HepG2 (cell line): ENCODE results near the gene SELENOH. TPM values are rescaled to one million over a fixed set of nuclear protein-coding genes. Genes with fewer than 3 reads are reported as not detected.

ENCODE experiments used
- AGO1 ChIP-seq: fragments of 200-400 bp; formaldehyde crosslinking; IDR thresholded peaks from 2 replicates; pipeline ENCODE4 v1.6.1; 2017; ENCODE audit warnings: mild to moderate bottlenecking, low read depth, low read length, moderate library complexity; ENCODE audit not compliant: poor library complexity, severe bottlenecking
- ARNTL ChIP-seq: sonication (generic); formaldehyde crosslinking; IDR thresholded peaks from 2 replicates; pipeline ENCODE4 v1.4.0; 2020; ENCODE audit warnings: mild to moderate bottlenecking, missing genetic modification reagents
- CAMTA2 ChIP-seq: sonication (generic); formaldehyde crosslinking; IDR thresholded peaks from 2 replicates; pipeline ENCODE4 v1.4.0; 2020; ENCODE audit warnings: mild to moderate bottlenecking, missing genetic modification reagents, borderline replicate concordance
- CREB1 ChIP-seq, 2 experiments: fragments of 450-650 bp in 1 of 2; IDR thresholded peaks; 2 replicates each; pipeline ENCODE4 v1.6.1; 2016 to 2017; ENCODE audit warnings: control low read depth in 1 of 2, mild to moderate bottlenecking in 1 of 2, missing compliant biosample characterization in 1 of 2, missing genetic modification characterization in 1 of 2
- DMAP1 ChIP-seq: IDR thresholded peaks from 2 replicates; pipeline ENCODE4 v1.6.1; 2016
- ETV5 ChIP-seq: IDR thresholded peaks from 2 replicates; pipeline ENCODE4 v1.6.1; 2018; ENCODE audit warnings: missing biosample characterization, missing genetic modification reagents, inconsistent platforms, borderline replicate concordance
- LCORL ChIP-seq, 2 experiments: fragments of 450-650 bp in 1 of 2; sonication (generic) in 1 of 2; formaldehyde crosslinking in 1 of 2; IDR thresholded peaks; 2 replicates each; pipeline versions ENCODE4 v1.5.0 to v1.6.1; 2017 to 2020; ENCODE audit warnings: antibody characterized with exemption in 1 of 2, missing genetic modification reagents in 1 of 2
- RARA ChIP-seq: IDR thresholded peaks from 2 replicates; pipeline ENCODE4 v1.6.1; 2016; ENCODE audit warnings: missing genetic modification reagents, missing compliant biosample characterization
- RORA ChIP-seq: sonication (generic); formaldehyde crosslinking; IDR thresholded peaks from 2 replicates; pipeline ENCODE4 v1.5.0; 2020; ENCODE audit warnings: mild to moderate bottlenecking, missing genetic modification reagents, moderate library complexity
- SIX4 ChIP-seq: sonication (generic); formaldehyde crosslinking; IDR thresholded peaks from 2 replicates; pipeline ENCODE4 v1.4.0; 2020; ENCODE audit warnings: missing genetic modification reagents
- SSRP1 ChIP-seq: IDR thresholded peaks from 2 replicates; pipeline ENCODE4 v1.6.1; 2016; ENCODE audit warnings: control low read depth
- TCF12 ChIP-seq, 2 experiments: fragments of 450-650 bp in 1 of 2; sonication (generic) in 1 of 2; formaldehyde crosslinking in 1 of 2; IDR thresholded peaks; 2 replicates each; pipeline versions ENCODE4 v1.6.1 to v1.8.0; 2017 to 2022; ENCODE audit warnings: antibody characterized with exemption in 1 of 2, mild to moderate bottlenecking in 1 of 2, missing genetic modification reagents in 1 of 2, moderate library complexity in 1 of 2
- TEAD3 ChIP-seq: optimal IDR thresholded peaks from 2 replicates; pipeline ENCODE3; 2016; ENCODE audit warnings: borderline replicate concordance
- ZNF263 ChIP-seq: sonication (generic); formaldehyde crosslinking; IDR thresholded peaks from 2 replicates; pipeline ENCODE4 v1.4.0; 2020; ENCODE audit warnings: missing genetic modification reagents
- ZNF460 ChIP-seq: sonication (generic); formaldehyde crosslinking; IDR thresholded peaks from 2 replicates; pipeline ENCODE4 v1.5.1; 2020; ENCODE audit warnings: missing genetic modification reagents, mild to moderate bottlenecking, borderline replicate concordance
- ZNF768 ChIP-seq: sonication (generic); formaldehyde crosslinking; IDR thresholded peaks from 2 replicates; pipeline ENCODE4 v1.4.0; 2020; ENCODE audit warnings: missing genetic modification reagents
- polyA plus RNA-seq, 8 experiments: library from polyadenylated mRNA; depleted of rRNA in 3 of 8; stranded (reverse) in 7 of 8; unstranded in 1 of 8; fragments of >200 nt; fragmentation: Illumina TruSeq in 4 of 8; extraction: Trizol in 4 of 8; gene quantifications; 2 replicates each; pipeline versions ENCODE4 v1.2.1 to v1.2.3, GENCODE V29; 2011 to 2016; ENCODE audit warnings: low read depth in 4 of 8, missing spikeins in 1 of 8, mixed read lengths in 1 of 8; ENCODE audit not compliant: insufficient read depth in 1 of 8
- total RNA-seq, 5 experiments: library from RNA; depleted of rRNA; stranded (reverse); fragments of >200 nt; fragmentation: Illumina TruSeq; extraction: Trizol; gene quantifications; 2 replicates each; pipeline ENCODE4 v1.2.3, GENCODE V29; 2016; ENCODE audit warnings: low read depth in 1 of 5
- TF ChIP-seq, protein P1 (sequence below): sonication (generic); formaldehyde crosslinking; IDR thresholded peaks from 2 replicates; pipeline ENCODE4 v1.4.0; 2020; ENCODE audit warnings: mild to moderate bottlenecking, low read depth, missing genetic modification reagents
- TF ChIP-seq, protein P2 (sequence below): sonication (generic); formaldehyde crosslinking; IDR thresholded peaks from 2 replicates; pipeline ENCODE4 v1.5.0; 2020; ENCODE audit warnings: mild to moderate bottlenecking, missing genetic modification reagents
- TF ChIP-seq, protein P3 (sequence below): sonication (generic); formaldehyde crosslinking; IDR thresholded peaks from 2 replicates; pipeline ENCODE4 v1.4.0; 2020; ENCODE audit warnings: missing genetic modification reagents
- TF ChIP-seq, protein P4 (sequence below): sonication (generic); formaldehyde crosslinking; IDR thresholded peaks from 2 replicates; pipeline ENCODE4 v1.5.0; 2020; ENCODE audit warnings: mild to moderate bottlenecking, missing genetic modification reagents, moderate library complexity
- TF ChIP-seq, protein P5 (sequence below): IDR thresholded peaks from 2 replicates; pipeline ENCODE4 v1.6.1; 2016; ENCODE audit warnings: low read depth, borderline replicate concordance

The SELENOH gene
- total and polyA plus RNA-seq, 2 of the 13 experiments (the other 11 are each of a cell fraction or from before 2014, with no cell fraction given) = 27.2 to 77.4 TPM

DNA sequence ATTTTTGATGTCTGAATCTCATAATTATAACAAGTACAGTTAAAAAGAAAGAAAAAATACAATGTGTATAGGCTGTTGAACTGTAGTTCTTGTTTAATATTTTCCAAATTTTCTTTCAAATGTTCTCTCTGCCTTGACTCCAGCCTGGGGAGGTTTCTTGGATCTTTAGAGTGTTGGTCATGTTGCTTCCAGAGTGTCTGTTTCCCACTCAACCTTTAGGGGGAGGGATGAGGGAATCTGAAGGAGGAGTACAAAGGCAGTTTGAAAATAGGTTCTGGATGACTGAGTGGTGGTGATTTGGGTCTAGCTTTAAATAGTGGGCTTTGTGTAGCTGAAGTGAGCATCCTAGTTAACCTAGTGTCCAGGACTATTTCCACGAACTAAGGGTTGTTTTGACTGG lies 22.3 kb downstream of the SELENOH start (continued):
- TF ChIP-seq, protein P1, sequence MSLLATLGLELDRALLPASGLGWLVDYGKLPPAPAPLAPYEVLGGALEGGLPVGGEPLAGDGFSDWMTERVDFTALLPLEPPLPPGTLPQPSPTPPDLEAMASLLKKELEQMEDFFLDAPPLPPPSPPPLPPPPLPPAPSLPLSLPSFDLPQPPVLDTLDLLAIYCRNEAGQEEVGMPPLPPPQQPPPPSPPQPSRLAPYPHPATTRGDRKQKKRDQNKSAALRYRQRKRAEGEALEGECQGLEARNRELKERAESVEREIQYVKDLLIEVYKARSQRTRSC (CRISPR knock-in tag) = no peak
- TF ChIP-seq ZNF460 (CRISPR knock-in tag) (no peak), RARA (CRISPR knock-in tag) (no peak), CREB1 (IDR thresholded peaks at IDR 0.05) (no peak), CREB1 (CRISPR knock-in tag; IDR thresholded peaks at IDR 0.05) (0 out of 2 replicates have a peak, but pooled peaks have one; percentile 23), SSRP1 (CRISPR knock-in tag) (peak; percentile 71; the same call in 1 of the 2 replicates), ZNF263 (0 out of 2 replicates have a peak, but pooled peaks have one; percentile 29), ZNF768 (CRISPR knock-in tag) (no peak), RORA (no peak), SIX4 (CRISPR knock-in tag) (no peak), CAMTA2 (CRISPR knock-in tag) (no peak), AGO1 (no peak), LCORL (IDR thresholded peaks at IDR 0.05) (no peak), LCORL (CRISPR knock-in tag; IDR thresholded peaks at IDR 0.05) (0 out of 2 replicates have a peak, but pooled peaks have one; percentile 14), ETV5 (CRISPR knock-in tag) (no peak), DMAP1 (CRISPR knock-in tag) (no peak), TEAD3 (CRISPR knock-in tag) (peak; percentile 5), TCF12 (IDR thresholded peaks at IDR 0.05) (no peak), TCF12 (CRISPR knock-in tag; IDR thresholded peaks at IDR 0.05) (no peak), ARNTL (no peak)
- TF ChIP-seq, protein P2, sequence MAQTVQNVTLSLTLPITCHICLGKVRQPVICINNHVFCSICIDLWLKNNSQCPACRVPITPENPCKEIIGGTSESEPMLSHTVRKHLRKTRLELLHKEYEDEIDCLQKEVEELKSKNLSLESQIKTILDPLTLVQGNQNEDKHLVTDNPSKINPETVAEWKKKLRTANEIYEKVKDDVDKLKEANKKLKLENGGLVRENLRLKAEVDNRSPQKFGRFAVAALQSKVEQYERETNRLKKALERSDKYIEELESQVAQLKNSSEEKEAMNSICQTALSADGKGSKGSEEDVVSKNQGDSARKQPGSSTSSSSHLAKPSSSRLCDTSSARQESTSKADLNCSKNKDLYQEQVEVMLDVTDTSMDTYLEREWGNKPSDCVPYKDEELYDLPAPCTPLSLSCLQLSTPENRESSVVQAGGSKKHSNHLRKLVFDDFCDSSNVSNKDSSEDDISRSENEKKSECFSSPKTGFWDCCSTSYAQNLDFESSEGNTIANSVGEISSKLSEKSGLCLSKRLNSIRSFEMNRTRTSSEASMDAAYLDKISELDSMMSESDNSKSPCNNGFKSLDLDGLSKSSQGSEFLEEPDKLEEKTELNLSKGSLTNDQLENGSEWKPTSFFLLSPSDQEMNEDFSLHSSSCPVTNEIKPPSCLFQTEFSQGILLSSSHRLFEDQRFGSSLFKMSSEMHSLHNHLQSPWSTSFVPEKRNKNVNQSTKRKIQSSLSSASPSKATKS (CRISPR knock-in tag) = no peak
- TF ChIP-seq, protein P3, sequence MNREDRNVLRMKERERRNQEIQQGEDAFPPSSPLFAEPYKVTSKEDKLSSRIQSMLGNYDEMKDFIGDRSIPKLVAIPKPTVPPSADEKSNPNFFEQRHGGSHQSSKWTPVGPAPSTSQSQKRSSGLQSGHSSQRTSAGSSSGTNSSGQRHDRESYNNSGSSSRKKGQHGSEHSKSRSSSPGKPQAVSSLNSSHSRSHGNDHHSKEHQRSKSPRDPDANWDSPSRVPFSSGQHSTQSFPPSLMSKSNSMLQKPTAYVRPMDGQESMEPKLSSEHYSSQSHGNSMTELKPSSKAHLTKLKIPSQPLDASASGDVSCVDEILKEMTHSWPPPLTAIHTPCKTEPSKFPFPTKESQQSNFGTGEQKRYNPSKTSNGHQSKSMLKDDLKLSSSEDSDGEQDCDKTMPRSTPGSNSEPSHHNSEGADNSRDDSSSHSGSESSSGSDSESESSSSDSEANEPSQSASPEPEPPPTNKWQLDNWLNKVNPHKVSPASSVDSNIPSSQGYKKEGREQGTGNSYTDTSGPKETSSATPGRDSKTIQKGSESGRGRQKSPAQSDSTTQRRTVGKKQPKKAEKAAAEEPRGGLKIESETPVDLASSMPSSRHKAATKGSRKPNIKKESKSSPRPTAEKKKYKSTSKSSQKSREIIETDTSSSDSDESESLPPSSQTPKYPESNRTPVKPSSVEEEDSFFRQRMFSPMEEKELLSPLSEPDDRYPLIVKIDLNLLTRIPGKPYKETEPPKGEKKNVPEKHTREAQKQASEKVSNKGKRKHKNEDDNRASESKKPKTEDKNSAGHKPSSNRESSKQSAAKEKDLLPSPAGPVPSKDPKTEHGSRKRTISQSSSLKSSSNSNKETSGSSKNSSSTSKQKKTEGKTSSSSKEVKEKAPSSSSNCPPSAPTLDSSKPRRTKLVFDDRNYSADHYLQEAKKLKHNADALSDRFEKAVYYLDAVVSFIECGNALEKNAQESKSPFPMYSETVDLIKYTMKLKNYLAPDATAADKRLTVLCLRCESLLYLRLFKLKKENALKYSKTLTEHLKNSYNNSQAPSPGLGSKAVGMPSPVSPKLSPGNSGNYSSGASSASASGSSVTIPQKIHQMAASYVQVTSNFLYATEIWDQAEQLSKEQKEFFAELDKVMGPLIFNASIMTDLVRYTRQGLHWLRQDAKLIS (CRISPR knock-in tag) = peak; percentile 66; the same call in 1 of the 2 replicates
- TF ChIP-seq, protein P4, sequence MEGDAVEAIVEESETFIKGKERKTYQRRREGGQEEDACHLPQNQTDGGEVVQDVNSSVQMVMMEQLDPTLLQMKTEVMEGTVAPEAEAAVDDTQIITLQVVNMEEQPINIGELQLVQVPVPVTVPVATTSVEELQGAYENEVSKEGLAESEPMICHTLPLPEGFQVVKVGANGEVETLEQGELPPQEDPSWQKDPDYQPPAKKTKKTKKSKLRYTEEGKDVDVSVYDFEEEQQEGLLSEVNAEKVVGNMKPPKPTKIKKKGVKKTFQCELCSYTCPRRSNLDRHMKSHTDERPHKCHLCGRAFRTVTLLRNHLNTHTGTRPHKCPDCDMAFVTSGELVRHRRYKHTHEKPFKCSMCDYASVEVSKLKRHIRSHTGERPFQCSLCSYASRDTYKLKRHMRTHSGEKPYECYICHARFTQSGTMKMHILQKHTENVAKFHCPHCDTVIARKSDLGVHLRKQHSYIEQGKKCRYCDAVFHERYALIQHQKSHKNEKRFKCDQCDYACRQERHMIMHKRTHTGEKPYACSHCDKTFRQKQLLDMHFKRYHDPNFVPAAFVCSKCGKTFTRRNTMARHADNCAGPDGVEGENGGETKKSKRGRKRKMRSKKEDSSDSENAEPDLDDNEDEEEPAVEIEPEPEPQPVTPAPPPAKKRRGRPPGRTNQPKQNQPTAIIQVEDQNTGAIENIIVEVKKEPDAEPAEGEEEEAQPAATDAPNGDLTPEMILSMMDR (CRISPR knock-in tag) = peak; percentile 28; the same call in 1 of the 2 replicates
- TF ChIP-seq, protein P5, sequence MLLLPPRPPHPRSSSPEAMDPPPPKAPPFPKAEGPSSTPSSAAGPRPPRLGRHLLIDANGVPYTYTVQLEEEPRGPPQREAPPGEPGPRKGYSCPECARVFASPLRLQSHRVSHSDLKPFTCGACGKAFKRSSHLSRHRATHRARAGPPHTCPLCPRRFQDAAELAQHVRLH (CRISPR knock-in tag) = no peak
